GM19463 (cell line): ENCODE data around the gene RGS8.
"Not testable (repeated sequence)": the region's sequence is repeated elsewhere in the genome, so short reads cannot be mapped to it uniquely, and the experiment has no call there.

Experiments
- ATAC-seq: cut with Tn5 transposase; IDR thresholded peaks from one replicate; pipeline ENCODE4 v1.9.1; 2021; ENCODE audit warnings: mild to moderate bottlenecking, moderate library complexity; ENCODE audit not compliant: unreplicated experiment

RGS8 gene

GRCh38 chr1:182702826-182703524 lies 18.6 kb upstream of the RGS8 start:
- no peak for ATAC-seq

DNA sequence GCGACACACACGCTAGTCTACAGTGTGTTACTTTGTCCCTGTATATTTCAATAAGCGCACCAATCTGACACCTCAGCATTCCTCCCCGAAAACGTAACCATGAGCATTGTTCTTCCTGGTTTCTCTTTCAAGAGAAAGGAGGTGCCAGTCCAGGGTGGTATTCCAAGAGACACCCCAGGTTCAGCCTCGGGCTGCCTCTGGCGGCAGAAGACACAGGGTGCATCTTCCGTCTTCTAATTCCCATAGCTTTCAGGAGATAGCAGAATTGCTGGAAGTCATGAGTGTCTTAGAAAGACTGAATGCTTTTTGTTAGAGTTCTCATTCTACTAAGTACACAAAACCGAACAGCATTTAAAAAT lies 15.9 kb upstream of the RGS8 start:
- ATAC-seq: no peak

DNA sequence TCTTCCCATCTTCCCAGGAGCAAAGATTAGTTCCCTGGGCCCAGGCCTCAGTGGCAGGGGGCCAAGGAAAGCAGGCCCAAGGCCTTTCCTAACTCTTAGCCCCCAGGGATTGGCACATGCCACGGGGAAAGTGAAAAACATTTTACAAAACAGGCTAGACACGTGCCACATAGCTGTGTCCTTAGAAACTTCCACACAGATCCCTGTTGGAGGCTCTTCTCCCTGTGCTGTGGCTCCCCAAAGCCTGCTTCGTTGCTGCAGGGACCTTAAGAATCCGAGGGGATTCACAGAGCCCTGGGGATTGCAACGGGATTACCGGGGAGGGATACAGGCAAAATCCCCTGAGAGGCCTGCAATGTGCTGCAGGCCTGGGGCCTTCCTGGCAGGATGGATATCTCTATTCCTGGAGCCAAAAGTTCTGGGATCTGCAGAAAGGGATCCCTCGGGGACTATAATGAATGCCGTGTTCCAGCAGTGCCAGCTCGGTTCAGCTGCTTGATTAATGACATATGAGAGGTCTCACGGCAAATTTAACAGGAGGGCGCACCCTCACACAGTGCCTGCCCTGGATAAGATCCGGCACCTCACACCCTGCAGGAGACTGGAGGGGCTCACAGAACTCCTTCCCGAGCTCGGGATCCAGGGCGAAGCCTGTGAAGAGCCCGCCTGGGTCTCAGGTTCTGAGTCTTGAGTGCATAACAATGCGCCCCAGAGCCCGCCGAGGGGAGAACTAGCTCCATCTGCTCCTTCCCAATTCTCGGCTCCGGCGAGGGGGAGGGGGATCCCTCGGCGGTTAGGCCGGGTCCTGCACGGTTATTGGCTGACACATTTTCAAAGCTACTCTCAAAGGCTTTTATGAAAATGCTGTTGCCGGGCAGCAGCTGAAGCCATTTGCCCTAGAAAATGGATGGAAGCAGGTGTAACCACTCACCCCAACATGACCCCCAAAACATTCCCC lies 15.3 kb upstream of the RGS8 start:
- no peak for ATAC-seq

- no peak for ATAC-seq
These were observed 14.6 kb upstream of the RGS8 start for GRCh38 chr1:182698971-182699370.

DNA sequence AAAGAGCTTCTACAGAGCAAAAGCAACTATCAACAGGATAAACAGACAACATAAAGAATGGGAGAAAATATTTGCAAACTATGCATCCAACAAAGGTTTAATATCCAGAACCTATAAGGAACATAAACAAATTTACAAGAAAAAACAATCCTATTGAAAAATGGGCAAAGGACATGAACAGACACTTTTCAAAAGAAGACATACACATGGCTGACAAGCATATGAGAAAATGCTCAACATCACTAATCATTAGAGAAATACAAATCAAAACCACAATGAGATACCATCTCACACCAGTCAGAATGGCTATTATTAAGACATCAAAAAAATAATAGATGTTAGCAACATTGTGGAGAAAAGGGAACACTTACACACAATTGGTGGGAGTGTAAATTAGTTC lies 8.8 kb upstream of the RGS8 start:
- not testable (repeated sequence) for ATAC-seq

DNA sequence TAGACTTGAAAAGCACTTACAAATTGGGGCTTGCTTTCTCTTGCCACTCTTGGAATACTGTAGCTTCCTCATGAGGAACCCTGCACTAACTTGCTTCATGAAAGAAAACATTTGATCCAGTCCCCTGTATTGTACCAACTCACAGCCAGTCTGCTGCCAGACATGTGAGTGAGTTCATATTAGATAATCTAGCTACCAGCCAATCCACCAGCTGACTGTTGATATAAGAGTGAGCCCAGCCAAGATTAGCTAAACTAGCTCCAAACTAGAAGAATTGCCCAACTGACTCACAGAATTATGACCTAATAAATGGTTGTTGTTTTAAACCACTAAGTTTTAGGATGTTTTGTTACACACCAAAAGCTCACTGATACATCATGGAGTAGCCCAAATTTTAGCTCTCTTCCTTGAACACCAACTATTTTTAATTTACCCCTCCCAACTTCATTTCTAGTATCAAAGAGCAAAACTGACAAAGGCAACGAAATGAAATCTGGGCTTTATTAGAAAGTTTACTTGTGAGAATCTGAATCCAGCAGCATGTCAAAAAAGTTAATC lies 6.6 kb upstream of the RGS8 start:
- no peak for ATAC-seq

DNA sequence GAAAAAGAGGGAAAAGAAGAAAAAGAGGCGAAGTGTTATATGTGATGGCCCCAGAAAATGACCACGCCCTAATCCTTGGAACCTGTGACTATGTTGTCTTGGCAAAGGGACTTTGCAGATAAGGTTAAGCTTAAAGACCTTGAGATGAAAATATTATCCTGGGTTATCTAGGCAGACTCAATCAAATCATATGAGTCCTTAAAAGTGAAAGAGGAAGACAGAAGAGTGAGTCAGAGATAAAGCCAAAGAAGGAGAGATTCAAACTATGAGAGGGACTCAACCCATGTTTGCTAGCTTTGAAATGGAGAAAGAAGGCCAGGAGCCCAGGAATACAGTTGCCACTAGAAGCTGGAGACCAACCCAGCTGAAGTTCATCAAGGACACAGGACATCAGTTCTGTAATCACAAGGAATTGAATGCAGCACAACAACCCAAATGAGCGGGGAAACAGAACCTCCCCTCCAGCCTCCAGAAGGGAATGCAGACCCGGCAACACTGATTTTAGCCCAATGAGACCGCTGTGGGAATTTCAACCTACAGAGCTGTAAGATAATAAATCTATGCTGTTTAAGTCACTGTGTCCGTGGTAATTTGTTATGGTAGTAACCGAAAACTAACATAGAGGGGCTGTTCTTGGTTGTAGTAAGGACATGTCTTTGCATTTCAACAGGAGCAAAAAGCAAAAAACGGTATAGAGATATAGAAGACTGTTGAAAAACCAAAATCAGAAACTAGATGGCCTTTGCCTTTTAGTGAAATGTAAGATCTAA lies 4.2 kb upstream of the RGS8 start:
- ATAC-seq: no peak

- ATAC-seq: no peak
These were observed 3.0 kb upstream of the RGS8 start for GRCh38 chr1:182687361-182687760.

GRCh38 chr1:182686446-182686845 lies 2.1 kb upstream of the RGS8 start:
- ATAC-seq: no peak

DNA sequence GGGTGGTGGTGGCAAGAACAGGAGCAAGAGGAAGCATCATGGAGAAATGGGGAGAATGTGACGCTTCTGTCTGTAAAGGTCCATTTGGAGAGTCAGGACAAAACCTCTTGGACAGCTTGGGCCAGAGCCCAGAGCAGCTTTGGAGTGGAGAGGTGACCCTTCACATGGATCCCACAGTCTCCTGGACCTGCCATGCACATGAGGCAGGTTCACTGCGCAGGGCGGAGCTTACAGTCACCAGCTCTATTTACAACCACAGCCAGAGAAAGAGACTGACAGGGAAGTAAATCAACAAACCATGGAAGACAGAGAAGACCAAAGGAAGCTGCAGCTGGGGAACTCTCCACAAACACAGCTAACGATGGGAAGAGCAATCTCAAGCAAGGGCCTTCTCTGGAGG lies 828 bp upstream of the RGS8 start:
- no peak for ATAC-seq

DNA sequence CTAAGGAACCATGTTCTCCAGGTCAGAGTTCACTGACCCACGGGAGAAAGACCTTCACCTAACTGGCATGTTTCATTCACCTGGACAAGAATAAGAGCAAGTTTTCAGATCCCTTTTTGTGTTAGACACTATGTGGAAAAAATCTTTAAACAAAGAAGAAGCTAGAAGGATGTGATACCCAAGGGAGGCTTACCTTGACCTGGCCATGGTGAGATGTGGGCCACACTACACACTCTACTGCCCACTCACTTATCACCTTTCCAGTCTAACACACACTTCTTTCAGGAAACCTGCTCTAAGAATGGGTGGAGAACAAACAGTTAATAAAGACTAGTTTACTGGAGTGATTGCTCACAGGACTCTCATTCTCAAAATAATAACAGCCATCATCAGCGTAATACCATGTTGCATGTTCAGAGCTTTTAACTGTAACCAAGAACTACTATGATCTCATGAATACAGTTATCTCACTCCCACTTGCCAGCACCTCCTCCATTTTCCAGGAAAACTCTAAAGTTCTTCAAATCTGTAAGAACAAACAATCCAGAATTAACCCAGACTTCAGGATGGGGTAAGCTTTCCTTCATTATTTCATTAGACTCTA lies 1.4 kb downstream of the RGS8 start:
- ATAC-seq: no peak

- ATAC-seq: no peak
These were observed 2.0 kb downstream of the RGS8 start for GRCh38 chr1:182682406-182682805.

DNA sequence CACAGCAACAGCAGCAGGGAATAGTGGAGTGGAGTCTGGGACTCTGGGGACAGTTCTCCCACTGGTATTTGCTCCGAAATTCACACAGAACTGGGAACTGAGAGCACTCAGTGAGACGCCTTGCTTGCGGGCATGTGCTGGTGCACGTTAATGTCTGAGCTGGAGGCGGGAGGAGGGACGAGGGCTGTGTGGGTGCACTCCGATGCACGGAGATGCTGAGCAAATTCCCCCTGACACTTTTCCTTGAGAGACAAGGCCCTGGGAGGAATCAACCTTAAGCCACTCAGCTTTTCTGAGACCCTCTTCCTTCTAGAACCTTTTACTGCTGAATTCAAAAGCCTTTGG lies 2.8 kb downstream of the RGS8 start:
- no peak for ATAC-seq

GRCh38 chr1:182680901-182681567 lies 3.4 kb downstream of the RGS8 start:
- no peak for ATAC-seq

GRCh38 chr1:182680408-182680807 lies 4.0 kb downstream of the RGS8 start:
- no peak for ATAC-seq

- no peak for ATAC-seq
These were observed 4.7 kb downstream of the RGS8 start for GRCh38 chr1:182679684-182680083.

- ATAC-seq: peak; percentile 83
These were observed 6.8 kb downstream of the RGS8 start for GRCh38 chr1:182677397-182678098.

- no peak for ATAC-seq
These were observed 8.1 kb downstream of the RGS8 start for GRCh38 chr1:182676274-182676673.

DNA sequence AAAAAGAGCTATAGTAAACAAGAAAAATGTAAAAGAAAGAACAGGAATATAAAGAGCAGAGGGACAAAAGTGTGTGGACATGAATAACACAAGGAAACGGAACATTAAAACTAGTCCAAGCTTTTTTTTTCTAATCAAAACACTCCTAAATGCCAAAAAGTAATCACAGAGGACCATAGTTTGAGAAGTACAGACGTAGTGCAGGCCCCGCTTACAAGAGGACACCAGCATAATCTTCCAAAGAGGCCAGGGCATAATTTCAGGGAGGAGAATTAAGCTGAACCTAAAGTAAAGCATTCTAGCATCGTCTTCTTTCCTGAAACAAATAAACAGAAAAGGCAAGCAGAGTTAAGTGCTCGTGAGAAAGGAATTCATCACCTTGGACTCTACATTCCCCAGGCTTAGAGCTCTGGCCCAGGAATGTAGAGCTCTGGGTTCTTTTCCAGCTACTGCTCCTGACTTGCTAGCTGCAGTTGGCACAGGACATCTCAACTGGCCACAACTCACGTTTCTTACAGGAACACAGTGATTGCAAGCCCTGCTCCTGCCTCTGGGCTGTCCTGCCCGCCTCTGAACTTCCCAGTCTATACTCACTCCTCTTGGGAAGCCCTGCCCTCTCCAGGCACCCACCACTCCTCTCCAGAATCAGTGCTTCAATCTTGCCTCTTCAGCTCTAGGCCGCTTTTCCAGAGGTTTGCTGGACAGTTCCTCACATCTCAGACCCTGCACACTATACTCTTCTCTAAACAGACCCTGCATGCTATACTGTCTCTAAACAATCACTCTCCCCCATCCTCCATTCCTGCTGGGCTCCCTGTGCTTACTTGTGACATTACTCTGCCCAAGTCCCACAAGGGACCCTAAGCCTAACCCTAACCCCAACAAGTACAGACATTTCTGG lies 9.8 kb downstream of the RGS8 start:
- ATAC-seq: no peak
